HG02763 (cell line): ENCODE results near the gene HPSE.
A peak's percentile ranks its signal among the peaks of the same experiment; 100 is the strongest.

Source experiments
- ATAC-seq: cut with Tn5 transposase; IDR thresholded peaks from one replicate; pipeline ENCODE4 v1.9.1; 2021; ENCODE audit warnings: mild to moderate bottlenecking, moderate library complexity; ENCODE audit not compliant: unreplicated experiment

Gene HPSE

DNA sequence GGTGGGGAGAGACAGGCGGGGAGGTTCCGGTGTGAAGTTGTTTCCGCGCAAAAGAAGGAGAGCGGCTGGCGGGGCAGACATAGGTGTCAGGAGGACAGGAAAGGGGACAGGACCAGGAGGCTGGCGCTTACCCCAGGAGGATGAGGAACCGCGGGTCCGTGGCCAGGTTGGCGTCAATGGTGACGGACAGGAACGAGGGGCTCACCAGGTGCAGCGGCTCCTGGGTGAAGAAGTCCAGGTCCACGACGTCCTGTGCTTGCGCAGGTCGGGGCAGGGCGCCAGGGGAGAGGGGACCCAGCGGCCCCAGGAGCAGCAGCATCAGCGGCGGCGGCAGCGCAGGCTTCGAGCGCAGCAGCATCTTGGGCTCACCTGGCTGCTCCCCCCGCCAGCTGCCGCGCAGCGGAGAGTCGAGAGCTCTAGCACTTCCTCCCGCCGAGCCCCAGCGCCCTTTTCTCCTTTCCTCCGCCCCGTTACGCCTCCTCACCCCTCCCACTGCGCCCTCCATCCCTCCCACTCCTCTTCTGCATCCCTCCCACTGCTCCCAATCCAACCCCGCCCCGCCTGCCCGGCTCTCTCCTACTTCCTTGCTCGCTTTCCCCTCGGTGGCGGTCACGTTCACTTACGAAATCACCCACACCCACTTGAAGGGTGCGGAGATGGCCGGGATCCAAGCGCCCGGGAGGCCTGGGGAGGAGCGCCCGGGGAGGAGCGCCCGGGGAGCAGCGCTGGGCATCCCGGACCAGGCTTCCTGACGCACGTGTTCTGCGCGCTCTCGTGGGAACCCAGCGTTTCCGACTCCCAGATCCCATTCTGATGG, at the start of gene HPSE:
Gene HPSE, minus strand, starts transcription at position 424 of the 817 bp plus-strand sequence. Its CDS starts 66 bp downstream, at position 358.
- ATAC-seq, result peak; percentile 73

DNA sequence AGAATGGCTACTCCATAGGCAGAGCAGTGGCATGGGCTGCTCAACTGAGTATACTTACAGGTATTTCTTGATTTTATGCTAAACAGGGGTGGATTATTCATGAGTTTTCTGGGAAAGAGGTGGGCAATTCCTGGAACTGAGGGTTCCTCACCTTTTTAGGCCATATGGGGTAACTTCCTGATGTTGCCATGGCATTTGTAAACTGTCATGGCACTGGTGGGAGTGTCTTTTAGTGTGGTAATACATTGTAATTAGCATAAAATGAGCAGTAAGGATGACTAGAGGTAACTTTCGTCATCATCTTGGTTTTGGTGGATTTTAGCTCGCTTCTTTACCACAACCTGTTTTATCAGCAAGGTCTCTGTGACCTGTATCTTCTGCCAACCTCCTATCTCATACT, 48.2 kb upstream of the HPSE start:
- ATAC-seq, result no peak

DNA sequence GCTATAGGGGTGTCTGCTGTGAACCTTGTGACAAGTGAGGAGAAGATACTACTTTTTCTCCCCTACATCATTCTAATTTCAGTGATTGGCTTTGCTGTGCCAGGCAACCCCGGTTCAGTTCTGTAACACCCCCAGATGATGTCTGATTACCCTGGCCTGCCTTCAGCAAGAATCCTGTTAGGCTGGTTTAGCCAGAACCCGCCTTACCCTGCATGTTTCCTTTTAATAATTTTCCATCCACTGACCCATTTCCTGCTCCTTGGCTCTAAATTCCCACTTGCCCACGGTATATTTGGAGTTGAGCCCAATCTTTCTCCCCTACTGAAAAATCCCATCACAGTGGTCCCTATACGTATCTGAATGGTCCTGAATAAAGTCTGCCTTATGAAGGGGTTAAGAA, 46.5 kb upstream of the HPSE start:
- no peak for ATAC-seq

DNA sequence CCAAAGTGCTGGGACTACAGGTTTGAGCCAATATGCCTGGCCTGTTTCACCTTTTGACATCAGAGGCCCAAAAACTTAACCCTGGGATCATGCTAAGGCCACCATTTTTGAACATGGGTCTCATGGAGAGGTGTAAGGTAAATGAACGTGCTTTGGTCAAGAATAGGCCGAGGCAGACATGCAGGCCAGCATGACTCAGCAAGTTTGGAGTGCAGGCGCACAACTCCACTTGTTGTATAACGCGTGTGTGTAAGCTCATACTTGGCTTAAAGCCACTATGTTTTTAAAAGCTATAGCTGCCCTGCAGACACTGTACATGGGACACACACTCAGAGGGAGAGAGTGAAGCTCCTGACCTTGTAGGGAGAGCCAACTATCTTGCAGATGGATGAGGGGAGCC, 43.8 kb upstream of the HPSE start:
- no peak for ATAC-seq

DNA sequence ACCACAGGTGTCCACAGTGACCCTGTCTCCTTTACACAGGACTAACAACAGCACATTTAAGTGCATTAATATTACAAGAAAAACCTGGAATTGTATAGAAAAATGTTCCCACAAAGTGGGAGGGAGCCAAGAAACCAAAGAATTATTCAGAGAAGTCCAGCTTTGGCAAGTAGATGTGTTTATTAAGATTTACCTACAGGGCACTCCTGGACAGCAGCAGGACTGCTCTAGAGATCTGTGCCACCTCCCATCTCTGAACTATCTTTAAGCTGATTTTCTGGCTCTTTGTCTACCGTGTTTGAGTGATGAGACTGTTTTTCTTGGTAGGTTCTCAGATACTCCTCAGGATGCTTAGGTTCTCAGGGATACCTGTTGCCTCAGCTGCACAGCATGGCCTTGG, 38.3 kb upstream of the HPSE start:
- no peak for ATAC-seq

DNA sequence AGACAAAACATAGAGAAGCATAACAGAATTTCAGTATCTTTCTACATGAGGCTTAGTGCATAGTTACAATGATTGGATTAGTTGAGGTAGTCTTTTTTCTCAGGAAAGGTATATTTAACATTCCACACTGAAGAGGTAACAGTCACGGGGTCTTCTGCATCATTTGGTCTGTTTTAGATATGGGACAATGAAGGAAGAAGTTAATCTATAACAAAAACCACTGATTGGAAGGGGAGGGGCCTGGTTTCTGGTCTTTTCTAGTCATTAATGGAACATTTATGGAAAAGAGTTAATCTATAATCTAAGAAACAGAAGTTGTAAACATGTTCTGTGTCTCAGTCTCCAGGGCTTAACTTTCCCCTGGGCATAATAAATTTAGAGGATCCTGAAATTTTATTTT, 37.3 kb upstream of the HPSE start:
- no peak for ATAC-seq

DNA sequence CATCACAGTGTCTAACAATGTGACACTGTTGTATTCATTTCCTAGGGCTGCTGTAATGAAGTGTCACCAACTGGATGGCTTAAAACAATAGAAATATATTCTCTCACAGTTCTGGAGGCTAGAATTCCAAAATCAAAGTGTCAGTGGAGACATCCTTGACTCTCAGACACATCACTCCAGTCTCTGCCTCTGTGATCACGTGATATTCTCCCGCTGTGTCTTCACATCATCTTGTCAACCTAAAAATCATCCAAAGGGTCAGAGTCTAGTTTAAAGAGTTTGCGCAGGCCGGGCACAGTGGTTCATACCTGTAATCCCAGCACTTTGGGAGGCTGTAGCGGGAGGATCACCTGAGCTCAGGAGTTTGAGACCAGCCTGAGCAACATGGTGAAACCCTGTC, 36.6 kb upstream of the HPSE start:
- no peak for ATAC-seq

DNA sequence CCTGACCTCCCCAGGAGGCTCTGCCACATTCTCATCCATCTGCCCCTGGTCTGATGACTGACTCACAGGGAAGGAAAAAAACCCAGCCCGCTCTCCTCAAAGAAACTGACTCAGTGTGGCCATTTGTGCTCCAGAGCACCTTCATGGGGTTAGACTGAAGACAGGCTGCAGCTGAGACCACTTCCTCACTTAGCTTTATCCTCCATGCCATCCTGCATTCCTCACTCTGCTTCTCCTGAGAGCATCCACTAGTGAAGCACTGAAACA, 35.9 kb upstream of the HPSE start:
- ATAC-seq, result no peak

DNA sequence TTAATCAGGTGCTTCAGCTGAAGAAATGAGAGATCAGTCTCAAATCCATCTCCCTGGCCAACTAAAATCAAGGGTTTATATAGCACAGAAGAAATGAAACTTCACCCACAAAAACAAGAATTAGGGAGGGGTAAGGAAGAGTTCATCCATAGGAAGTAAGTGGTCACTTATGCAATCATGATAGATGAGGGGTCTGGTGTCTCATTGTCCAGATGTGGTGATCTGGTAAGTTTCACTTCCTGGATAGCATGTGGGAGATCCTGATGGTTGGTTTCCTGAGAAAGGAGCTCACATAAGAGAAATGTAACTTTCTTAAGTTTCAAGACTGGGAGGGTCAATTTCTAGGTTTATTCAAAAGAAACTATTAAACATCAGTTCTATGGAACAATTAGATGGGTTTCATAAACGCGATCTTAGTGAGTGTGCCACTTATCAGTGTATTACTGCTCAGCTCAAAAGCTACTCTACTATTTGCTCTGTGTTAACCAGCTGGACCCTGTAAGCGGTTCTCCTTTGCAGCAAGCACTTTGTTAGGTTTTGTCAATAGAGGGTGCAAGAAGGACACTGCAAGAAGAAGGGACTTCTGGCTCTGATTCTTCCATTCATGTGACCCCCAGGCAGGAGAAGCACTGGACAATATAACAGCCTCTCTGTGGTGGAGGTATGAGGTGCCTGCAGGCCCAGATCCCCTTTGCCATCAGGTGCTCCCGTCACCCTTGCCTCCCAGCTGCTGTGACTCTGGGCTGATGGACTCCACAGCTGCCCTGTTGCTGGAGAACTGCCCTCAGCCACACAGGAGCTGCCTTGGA, 35.4 kb upstream of the HPSE start:
- no peak for ATAC-seq

DNA sequence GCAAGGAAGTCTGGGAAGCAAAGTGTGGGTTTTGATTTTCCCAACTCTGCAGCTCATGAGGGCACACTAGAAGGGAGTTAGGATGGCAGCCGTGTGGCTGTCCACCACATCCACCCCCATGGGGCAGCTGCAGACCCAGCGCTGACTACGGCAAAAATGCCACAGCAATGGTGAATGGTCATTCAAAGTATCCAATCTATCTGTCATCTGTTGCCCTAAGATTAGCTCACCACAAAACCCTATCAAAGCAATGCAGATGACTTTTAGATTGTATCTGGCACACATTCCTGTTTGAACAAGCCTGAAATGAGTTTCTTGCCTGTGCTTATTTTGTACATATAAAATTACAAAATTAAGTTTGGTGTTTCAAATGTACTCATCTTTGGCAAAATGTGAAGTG, 29.7 kb upstream of the HPSE start:
- no peak for ATAC-seq

DNA sequence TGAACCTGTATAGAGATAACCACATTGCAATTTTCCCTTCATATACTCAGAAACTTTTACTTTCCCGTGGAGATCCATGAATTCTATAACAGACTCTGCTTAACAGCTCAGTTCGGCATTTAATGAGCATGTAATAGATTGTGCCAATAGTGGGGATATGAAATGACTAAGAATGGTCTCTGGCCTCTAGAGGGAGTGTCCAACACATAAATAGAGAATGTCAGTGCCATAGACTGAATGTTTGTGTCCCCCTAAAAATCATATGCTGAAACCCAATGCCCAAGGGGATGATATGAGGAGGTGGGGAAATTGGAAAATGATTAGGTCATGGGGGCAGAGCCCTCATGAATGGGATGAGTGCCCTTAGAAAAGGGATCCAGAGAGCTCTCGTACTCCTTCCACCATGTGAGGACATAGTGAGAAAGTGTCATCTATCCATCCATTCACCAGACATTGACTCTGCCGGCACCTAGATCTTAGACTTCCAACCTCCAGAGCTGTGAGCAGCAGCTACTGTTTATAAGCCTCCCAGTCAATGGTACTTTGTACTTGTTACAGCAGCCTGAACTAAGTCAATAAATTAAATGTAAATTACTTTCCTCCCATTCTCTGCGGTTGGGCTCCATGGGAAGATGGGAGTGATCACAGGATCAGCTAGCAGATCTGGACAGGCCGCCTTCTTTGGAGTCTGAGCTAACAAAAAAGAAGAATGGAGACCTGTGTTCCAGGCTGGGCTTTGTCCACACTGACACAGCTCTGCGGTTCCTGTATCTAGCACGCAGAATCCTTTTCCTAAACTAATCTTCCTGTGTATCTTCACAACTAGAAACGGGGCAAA, 28.1 kb upstream of the HPSE start:
- no peak for ATAC-seq

DNA sequence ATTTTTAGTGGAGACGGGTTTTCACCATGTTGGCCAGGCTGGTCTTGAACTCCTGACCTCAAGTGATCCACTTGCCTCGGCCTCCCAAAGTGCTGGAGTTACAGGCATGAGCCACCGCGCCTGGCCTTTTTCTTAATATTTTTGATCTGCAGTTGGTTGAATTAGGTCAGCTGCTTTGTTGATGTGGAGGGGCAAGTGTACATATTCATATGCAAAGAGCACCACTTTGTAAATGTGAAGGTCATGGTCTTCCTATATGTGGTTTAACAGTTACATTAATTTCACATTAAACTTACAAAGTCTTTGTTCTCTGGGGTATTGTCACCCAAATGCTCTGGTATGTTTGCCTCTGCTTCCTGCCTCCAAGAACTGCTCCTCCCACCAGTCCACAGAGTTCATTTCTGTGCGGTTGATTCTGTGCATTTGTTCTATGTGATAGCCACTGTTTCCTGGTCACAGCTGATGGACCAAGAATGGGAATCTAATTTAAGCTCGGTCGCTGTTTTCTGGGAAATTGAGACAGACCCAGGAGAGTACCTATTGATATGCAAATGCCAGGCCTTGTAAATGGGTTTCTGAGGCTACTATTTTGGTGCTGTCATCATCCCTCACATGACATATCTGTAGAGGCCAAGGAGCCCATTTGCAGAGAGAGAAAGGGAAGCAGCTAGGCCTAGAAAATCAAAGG, 26.9 kb upstream of the HPSE start:
- no peak for ATAC-seq

DNA sequence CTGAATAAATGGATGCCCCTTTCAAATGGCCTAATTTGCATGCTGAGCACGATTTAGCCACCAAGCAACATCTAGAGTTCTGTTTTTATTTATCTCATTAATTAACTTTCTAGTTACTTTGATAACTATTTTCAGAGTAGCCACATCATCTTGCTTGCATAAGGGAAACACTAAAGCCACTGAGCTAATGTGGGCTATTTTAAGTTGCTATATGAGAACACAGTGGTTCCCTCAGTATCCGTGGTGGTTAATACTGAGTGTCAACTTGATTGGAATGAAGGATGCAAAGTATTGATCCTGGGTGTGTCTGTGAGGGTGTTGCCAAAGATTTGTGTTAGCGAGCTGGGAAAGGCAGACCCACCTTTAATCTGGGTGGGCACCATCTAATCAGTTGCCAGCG, 25.4 kb upstream of the HPSE start:
- ATAC-seq, result no peak

DNA sequence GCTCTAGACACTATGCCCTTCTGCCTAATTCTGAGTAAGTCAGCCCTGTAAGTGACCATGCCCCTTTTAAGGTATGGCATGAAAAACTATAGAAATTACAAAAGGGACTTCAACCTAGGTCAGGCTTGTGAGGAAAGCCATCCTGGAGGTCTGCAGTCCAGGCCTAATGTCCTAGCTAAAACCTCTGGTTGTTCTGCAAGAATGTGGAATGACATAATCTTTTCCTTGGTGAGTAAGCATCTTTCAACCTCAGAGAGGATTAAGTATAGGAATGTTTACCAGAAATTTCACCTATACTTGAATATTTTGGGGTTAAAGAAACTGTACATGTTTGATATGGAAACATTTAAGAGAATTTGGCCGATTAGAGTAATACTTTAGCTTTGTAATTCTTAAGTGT, 23.8 kb upstream of the HPSE start:
- ATAC-seq, result no peak

DNA sequence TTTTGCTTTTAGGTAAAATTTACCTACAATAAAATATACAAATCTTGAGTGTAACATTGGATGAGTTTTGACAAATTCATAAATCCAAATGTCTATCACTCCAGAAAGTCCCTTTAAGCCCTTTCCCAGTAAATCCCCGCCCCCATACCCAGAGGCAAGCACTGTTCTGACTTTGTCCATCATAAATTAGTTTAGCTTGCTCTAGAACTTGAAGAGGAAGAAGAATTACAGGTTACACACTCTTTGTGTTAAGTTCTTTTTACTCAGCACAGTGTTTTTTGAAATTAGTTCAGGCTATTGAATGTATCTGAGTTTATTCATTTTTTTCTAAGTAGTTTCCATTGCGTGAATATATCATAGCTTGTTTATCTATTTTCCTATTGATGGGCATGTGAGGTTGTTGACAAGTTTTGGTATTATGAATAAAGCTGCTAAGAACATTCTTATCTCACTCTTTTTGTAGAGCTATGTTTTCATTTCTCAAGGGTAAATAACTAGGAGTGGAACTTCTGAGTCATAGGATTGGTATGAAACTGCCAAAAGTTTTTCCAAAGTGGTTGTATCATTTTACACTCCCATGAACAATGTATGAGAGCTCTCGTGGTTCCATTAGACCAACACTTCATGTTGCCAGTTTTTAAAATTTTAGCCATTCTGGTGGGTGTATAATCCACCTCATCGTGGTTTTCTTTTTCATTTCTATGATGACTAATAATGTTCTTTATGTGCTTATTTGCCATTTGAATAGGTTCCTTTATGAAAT, 22.4 kb upstream of the HPSE start:
- no peak for ATAC-seq

DNA sequence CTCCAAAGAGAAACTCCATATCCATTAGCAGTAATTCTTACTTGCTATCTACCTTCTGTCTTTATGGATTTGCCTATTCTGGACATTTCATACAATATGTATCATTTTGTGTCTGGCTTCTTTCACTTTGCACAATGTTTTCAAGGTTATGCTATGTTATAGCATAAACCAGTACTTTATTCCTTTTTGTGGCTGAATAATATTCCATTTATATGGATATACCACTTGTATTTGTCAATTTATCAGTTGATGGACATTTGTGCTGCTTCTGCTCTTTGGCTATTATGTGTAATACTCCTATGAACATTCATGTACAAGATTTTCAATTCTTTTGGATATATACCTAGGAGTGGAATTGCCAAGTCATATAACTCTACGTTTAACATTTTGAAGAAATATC, 18.9 kb upstream of the HPSE start:
- ATAC-seq, result no peak

DNA sequence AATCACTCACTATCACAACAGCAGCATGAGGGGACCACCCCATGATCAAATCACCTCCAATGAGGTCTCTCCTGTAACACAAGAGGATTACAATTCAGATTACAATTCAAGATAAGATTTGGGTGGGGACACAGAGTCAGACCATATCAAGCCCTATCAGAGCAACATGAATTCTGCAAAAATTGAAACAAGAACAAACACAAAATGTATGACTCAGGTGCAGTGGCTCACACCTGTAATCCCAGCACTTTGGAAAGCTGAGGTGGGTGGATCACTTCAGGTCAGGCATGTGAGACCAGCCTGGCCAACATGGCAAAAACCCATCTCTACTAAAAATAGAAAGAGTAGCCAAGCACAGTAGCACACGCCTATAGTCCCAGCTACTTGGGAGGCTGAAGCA, 13.4 kb upstream of the HPSE start:
- no peak for ATAC-seq

DNA sequence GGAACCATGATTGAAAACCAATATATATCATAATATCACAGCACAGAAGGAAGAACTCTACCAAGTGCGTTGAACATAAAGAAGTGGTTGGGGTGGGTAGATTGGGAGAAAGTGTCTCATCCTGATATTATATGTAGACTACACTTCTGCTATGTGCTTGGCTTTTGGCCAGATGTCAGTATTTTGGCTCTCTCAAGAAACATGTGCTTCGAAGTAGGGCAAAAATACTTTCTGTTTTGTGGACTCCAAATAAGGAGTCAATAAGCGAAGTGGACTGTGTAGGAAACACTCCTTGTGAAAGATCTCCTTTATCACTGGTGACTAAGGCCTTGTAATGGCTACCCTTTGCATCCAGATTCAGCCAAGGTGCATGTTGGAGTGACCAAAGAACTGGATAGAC, 7.8 kb upstream of the HPSE start:
- no peak for ATAC-seq

DNA sequence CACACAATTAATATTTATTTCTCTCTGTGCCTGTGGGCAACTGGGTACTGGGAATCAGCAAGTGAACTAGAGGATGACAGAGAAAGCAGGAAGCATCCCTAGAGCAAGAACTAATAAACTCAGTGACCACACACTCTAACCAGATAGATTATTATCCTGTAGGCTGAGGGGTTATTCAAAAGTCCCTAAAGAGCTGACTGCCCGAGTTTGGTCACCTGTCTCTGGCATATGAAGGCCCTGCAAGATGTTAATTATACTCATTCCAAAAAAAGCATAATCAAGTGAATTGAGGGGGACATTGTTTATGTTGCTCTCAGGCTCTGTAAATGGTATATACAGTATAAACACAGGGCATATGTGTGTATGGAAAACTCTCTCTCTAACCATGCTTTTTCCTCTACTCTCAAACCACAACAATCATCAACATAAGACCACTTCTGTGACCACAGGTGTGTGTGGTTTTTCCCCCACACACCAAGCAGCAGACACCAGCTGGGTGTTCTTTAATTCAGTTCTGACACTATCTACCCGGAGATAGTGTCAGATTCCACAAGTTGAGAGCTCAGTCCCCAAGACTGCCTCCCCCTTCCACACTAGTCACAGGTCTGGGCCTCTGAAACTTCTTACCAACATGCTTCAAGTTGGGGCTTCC, 6.2 kb upstream of the HPSE start:
- ATAC-seq, result peak; percentile 60

DNA sequence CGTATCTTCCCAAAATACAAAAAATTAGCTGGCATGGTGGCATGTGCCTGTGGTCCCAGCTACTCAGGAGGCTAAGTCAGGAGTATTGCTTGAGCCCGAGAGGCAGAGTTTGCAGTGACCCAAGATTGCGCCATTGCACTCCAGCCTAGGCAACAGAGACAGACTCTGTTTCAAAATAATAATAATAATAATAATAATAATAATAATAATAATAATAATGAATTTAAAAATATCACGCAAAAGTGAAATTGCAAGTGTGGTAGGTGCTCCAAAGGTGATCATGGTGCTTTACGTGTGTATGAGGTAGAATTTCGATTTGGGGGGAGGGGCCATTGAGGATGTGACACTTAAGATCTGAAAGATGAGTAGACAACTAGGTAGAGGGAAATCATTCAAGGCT, 4.9 kb upstream of the HPSE start:
- ATAC-seq, result no peak
